SHP77 (cell line): ENCODE measurements around the gene PCDHA5.
"Not testable (repeated sequence)": the region's sequence is repeated elsewhere in the genome, so short reads cannot be mapped to it uniquely, and the experiment has no call there.

Experiments used
- DNase-seq, 2 experiments: peaks; one replicate each; lab custom pipeline; 2025; lab: John Stamatoyannopoulos, UW

Gene PCDHA5

GRCh38 chr5:140821375-140822280 is at the start of gene PCDHA5:
Gene PCDHA5 (plus strand): TSS chr5:140821613.
- DNase-seq, result no peak

- no peak for DNase-seq
Observed at GRCh38 chr5:140780512-140780911, 40.9 kb upstream of the PCDHA5 start.

- DNase-seq, result peak; percentile 31 to 32
Observed at GRCh38 chr5:140785905-140786686, 35.3 kb upstream of the PCDHA5 start, which contains the start of gene PCDHA1. Gene PCDHA1 (plus strand): TSS chr5:140786140.

GRCh38 chr5:140787422-140787821 is 34.0 kb upstream of the PCDHA5 start:
- not testable (repeated sequence) for DNase-seq

GRCh38 chr5:140787849-140788504 is 33.4 kb upstream of the PCDHA5 start:
- DNase-seq, result not testable (repeated sequence)

- DNase-seq, result no peak
Observed at GRCh38 chr5:140791089-140791488, 30.3 kb upstream of the PCDHA5 start.

GRCh38 chr5:140794595-140795258 is 26.7 kb upstream of the PCDHA5 start, which contains the start of gene PCDHA2:
Gene PCDHA2 (plus strand): TSS chr5:140794852.
- DNase-seq, result no peak

- DNase-seq, result no peak
Observed at GRCh38 chr5:140795259-140795641, 26.2 kb upstream of the PCDHA5 start.

GRCh38 chr5:140796072-140796717 is 25.2 kb upstream of the PCDHA5 start:
- not testable (repeated sequence) for DNase-seq

- DNase-seq, result no peak
Observed at GRCh38 chr5:140796718-140797095, 24.7 kb upstream of the PCDHA5 start.

- no peak for DNase-seq
Observed at GRCh38 chr5:140800816-140801493, 20.5 kb upstream of the PCDHA5 start, which contains the start of gene PCDHA3. Gene PCDHA3 (plus strand): TSS chr5:140801057.

GRCh38 chr5:140801494-140801841 is 19.9 kb upstream of the PCDHA5 start:
- DNase-seq, result no peak

- not testable (repeated sequence) for DNase-seq
Observed at GRCh38 chr5:140802381-140802780, 19.0 kb upstream of the PCDHA5 start.

- no peak for DNase-seq
Observed at GRCh38 chr5:140802781-140803271, 18.6 kb upstream of the PCDHA5 start.

GRCh38 chr5:140806834-140807775 is 14.3 kb upstream of the PCDHA5 start, which contains the start of gene PCDHA4:
Gene PCDHA4 (plus strand): TSS chr5:140807068.
- DNase-seq, result peak; percentile 75 to 82

- DNase-seq, result not testable (repeated sequence)
Observed at GRCh38 chr5:140808241-140808888, 13.0 kb upstream of the PCDHA5 start.

- no peak for DNase-seq
Observed at GRCh38 chr5:140808889-140809291, 12.5 kb upstream of the PCDHA5 start.

GRCh38 chr5:140822281-140822629 is 842 bp downstream of the PCDHA5 start:
- DNase-seq, result no peak

- DNase-seq, result not testable (repeated sequence)
Observed at GRCh38 chr5:140822969-140823368, 1.6 kb downstream of the PCDHA5 start.
